Activated B cell treated with CpG ODN at 0.5 μM for 24 hours (primary cell): ENCODE measurements around the gene NBL1. TPM values are rescaled to one million over a fixed set of nuclear protein-coding genes. Genes with fewer than 3 reads are reported as not detected.

Source experiments
- ATAC-seq: fragments of 200-7000 bp; cut with Tn5 transposase; one replicate; pipeline ENCODE4 v1.10.0; 2021; ENCODE audit warnings: low read depth, mild to moderate bottlenecking, moderate library complexity
- CTCF ChIA-PET: fragments of 350-600 bp; sonication (Branson Sonifier 250); formaldehyde crosslinking; loops from one replicate; lab custom pipeline; 2021; ENCODE audit warnings: antibody characterized with exemption; lab: Charles Lee
- POLR2A ChIA-PET: fragments of 350-600 bp; sonication (Branson Sonifier 250); formaldehyde crosslinking; loops from one replicate; lab custom pipeline; 2021; ENCODE audit warnings: antibody characterized with exemption; lab: Charles Lee
- DNase-seq: peaks from one replicate; pipeline ENCODE4 v3.0.0; 2022
- H3K27ac Mint-ChIP-seq: one replicate; pipeline ENCODE4 v1.8.0; 2020; ENCODE audit warnings: mixed read lengths
- H3K27me3 Mint-ChIP-seq: one replicate; pipeline ENCODE4 v1.8.0; 2021; ENCODE audit warnings: mixed read lengths
- H3K36me3 Mint-ChIP-seq: one replicate; pipeline ENCODE4 v1.8.0; 2021; ENCODE audit warnings: low read depth, mixed read lengths
- H3K4me1 Mint-ChIP-seq: one replicate; pipeline ENCODE4 v1.8.0; 2021; ENCODE audit warnings: mixed read lengths
- H3K4me3 Mint-ChIP-seq: one replicate; pipeline ENCODE4 v1.8.0; 2020; ENCODE audit warnings: mild to moderate bottlenecking, mixed read lengths
- H3K9me3 Mint-ChIP-seq: one replicate; pipeline ENCODE4 v1.8.0; 2020; ENCODE audit warnings: mixed read lengths
- intact Hi-C: fragments of 100-400 bp; cut with micrococcal nuclease; formaldehyde crosslinking; loops from one replicate; pipeline ENCODE4 v1.15.1; 2024
- total RNA-seq: library from RNA; stranded (reverse); gene quantifications from 2 replicates; pipeline ENCODE4 v1.2.3, GENCODE V29; 2022
- TF ChIP-seq, protein P1 (sequence below): fragments of 200-600 bp; IDR thresholded peaks from one replicate; pipeline ENCODE4 v1.8.0; 2022; ENCODE audit warnings: antibody characterized with exemption, mild to moderate bottlenecking

The NBL1 gene
- total RNA-seq, 1 donor from 2014 or later, result 0.64 TPM

DNA sequence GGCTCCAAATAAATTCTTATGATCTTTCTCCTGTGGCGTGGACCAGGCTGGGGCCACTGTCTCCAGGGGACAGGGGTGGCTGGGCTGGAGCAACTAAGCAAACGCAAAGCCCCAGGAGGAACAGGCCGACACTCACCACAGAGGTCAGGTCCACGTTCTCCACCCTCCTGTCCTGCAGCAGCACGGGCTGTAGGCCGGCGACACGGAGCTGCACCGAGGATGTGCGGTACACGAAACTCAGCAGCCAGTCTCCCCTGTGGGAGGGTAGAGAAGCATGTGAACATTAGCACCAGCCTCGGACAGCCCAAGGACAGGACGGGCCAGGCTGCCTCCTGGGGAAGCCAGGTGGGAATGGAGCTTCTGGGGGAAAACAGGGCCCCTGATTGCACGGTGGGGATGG lies 50.2 kb downstream of the NBL1 start:
- intact Hi-C loops, result no loop called here
- Mint-ChIP-seq H3K36me3 (peaks cover 67% of the 10 kb centered on the region), H3K27ac (no peak overlapping the region), H3K27me3 (no peaks in the 10 kb centered on the region), H3K4me3 (no peak overlapping the region), H3K4me1 (peaks cover 11% of the 10 kb centered on the region), H3K9me3 (peaks cover 9% of the 10 kb centered on the region)
- ChIA-PET POLR2A (no interaction called here), CTCF (interaction anchor here (1.0 kb wide), 1 partner anchor 11 kb away, joined by 5 read pairs; no protein-coding TSS in a partner anchor)
- ATAC-seq, result no peak
- TF ChIP-seq, protein P1, sequence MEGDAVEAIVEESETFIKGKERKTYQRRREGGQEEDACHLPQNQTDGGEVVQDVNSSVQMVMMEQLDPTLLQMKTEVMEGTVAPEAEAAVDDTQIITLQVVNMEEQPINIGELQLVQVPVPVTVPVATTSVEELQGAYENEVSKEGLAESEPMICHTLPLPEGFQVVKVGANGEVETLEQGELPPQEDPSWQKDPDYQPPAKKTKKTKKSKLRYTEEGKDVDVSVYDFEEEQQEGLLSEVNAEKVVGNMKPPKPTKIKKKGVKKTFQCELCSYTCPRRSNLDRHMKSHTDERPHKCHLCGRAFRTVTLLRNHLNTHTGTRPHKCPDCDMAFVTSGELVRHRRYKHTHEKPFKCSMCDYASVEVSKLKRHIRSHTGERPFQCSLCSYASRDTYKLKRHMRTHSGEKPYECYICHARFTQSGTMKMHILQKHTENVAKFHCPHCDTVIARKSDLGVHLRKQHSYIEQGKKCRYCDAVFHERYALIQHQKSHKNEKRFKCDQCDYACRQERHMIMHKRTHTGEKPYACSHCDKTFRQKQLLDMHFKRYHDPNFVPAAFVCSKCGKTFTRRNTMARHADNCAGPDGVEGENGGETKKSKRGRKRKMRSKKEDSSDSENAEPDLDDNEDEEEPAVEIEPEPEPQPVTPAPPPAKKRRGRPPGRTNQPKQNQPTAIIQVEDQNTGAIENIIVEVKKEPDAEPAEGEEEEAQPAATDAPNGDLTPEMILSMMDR, result no peak
- DNase-seq, result no peak

DNA sequence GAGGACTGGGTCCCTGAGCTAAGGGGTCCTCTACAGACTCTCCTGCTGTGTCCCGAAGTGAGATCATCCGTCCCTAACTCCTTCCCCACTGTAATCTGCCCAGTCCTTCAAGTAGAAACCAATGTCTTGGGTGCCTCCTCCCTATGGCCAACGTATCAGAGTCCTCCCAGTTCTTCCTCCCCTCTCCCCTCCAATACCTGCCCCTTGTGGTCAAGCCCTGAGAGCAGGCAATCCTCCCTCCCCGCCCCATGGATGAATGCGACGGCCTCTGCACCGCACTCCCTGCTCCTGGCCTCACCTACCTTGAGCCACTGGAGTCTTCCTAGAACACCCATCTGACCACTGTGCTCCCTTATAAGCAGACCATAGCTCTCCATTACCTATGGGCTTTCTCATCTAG lies 51.7 kb downstream of the NBL1 start:
- intact Hi-C loops, result no loop called here
- Mint-ChIP-seq H3K4me1 (peaks cover 11% of the 10 kb centered on the region), H3K36me3 (peaks cover 71% of the 10 kb centered on the region), H3K4me3 (no peak overlapping the region), H3K27ac (no peak overlapping the region), H3K9me3 (peaks cover 4% of the 10 kb centered on the region), H3K27me3 (no peaks in the 10 kb centered on the region)
- DNase-seq, result no peak
- POLR2A ChIA-PET, result no interaction called here
- TF ChIP-seq, protein P1, result no peak
- ATAC-seq, result no peak
- CTCF ChIA-PET, result no interaction called here

DNA sequence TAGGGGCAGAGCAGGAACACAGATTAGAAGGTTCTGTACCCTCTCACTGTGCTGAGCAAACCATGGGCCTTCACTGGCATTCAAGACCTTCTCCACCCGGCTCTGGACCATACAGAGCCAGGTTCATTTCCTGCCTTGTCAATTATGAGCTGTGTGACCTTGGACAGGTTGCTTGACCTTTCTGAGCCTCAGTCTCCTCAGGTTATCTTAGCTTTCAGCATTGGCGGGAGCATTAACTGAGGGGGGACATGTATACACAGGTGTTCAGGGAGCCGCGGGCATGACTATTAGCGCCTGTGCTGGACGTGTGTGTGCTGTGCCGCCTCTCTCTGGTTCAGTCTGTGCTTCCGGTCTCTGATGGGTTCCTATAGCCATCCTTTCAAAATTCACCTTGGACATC lies 52.7 kb downstream of the NBL1 start:
- no peaks in the 10 kb centered on the region for H3K27me3 Mint-ChIP-seq
- TF ChIP-seq, protein P1, result no peak
- H3K27ac Mint-ChIP-seq, result no peak overlapping the region
- peaks cover 62% of the 10 kb centered on the region for H3K36me3 Mint-ChIP-seq
- ATAC-seq (no peak), DNase-seq (no peak)
- no peaks in the 10 kb centered on the region for H3K9me3 Mint-ChIP-seq
- H3K4me1 Mint-ChIP-seq, result peaks cover 11% of the 10 kb centered on the region
- intact Hi-C loops, result no loop called here
- POLR2A ChIA-PET, result no interaction called here
- CTCF ChIA-PET, result no interaction called here
- no peak overlapping the region for H3K4me3 Mint-ChIP-seq

DNA sequence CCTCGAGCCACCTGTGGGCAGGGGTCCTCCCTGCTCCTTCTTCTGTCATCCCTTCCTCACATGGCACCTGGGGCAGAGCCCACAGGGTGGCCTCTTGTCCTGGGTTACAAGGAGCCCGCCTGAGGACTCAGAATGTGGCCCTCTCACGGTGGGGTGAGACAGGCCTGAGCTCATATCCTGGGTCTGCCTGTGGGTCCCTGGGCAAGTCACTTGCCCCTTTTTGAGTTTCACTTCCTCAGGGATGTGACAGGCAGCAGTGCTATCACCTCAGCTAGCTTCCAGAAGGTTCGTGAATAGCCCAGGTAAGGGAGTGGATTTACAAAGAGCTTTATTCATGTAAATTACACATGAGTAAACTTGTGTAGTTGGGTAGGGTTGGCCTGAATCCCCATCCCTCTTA lies 54.1 kb downstream of the NBL1 start:
- intact Hi-C loops, result no loop called here
- POLR2A ChIA-PET, result no interaction called here
- Mint-ChIP-seq H3K27ac (no peak overlapping the region), H3K9me3 (no peaks in the 10 kb centered on the region), H3K4me3 (no peak overlapping the region), H3K36me3 (peaks cover 54% of the 10 kb centered on the region), H3K27me3 (no peaks in the 10 kb centered on the region), H3K4me1 (peaks cover 11% of the 10 kb centered on the region)
- TF ChIP-seq, protein P1, result no peak
- CTCF ChIA-PET, result interaction anchor here (1.3 kb wide), 1 partner anchor 36 kb away, joined by 3 read pairs; no protein-coding TSS in a partner anchor
- ATAC-seq (no peak), DNase-seq (no peak)

DNA sequence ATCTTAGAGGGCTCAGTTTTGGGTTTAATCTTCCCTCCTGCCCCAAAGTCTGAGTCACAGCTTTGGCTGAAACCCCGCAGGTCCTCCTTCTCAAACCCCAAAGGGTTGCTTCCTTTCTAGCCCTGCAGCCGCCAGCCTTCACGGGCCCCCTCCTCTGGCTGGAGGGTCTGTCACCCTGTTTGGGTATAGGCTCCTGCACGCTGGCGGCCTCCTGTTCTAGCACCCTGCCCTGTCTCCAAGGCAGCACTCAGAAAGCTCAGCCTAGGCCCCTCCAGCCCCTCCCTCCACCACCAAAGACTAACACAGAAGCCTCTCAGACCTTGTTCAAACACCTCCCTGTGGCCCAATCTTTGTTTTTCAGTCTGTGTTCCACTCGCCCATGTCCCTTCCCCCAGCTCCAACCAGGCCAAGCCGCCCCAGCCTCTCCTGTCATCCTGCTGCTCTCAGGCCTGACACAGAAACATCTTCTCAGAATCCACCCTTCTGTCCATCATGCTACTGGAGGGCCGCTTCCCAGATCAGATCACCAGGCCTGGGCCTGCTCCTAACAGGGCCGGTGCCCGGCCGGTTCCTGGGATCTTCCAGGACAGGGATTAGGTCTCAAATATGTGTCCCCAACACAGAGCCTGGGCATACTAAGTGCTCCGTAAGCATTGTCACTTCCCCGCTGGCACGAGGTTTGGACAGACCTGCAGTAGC lies 56.1 kb downstream of the NBL1 start:
- CTCF ChIA-PET, result no interaction called here
- intact Hi-C loops, result no loop called here

More for the DNA sequence above, 56.1 kb downstream of the NBL1 start:
- H3K4me1 Mint-ChIP-seq, result peaks cover 12% of the 10 kb centered on the region
- no peak overlapping the region for H3K4me3 Mint-ChIP-seq
- POLR2A ChIA-PET, result no interaction called here
- ATAC-seq (no peak), DNase-seq (no peak)
- H3K27me3 Mint-ChIP-seq, result no peaks in the 10 kb centered on the region
- H3K27ac Mint-ChIP-seq, result no peak overlapping the region
- peaks cover 37% of the 10 kb centered on the region for H3K36me3 Mint-ChIP-seq
- H3K9me3 Mint-ChIP-seq, result no peaks in the 10 kb centered on the region
- TF ChIP-seq, protein P1, result no peak
